HAP-1 (cell line): ENCODE data around the gene TMED6.
A peak's percentile ranks its signal among the peaks of the same experiment; 100 is the strongest.

Experiments used
- DNase-seq, 2 experiments: peaks; one replicate each; pipeline ENCODE4 v3.0.0-alpha.2; 2016 to 2020; ENCODE audit warnings: low spot score in 2 of 2
- H3K27me3 ChIP-seq: fragments of 250-450 bp; sonication (Bioruptor Pico); 2 replicates; pipeline ENCODE4 v1.5.1; 2020; ENCODE audit warnings: low read depth, mild to moderate bottlenecking, moderate library complexity
- H3K36me3 ChIP-seq: fragments of 250-450 bp; sonication (Bioruptor Pico); replicated peaks from 2 replicates; pipeline ENCODE4 v1.5.1; 2020; ENCODE audit warnings: mild to moderate bottlenecking
- H3K4me1 ChIP-seq: fragments of 250-450 bp; sonication (Bioruptor Pico); 2 replicates; pipeline ENCODE4 v1.5.1; 2020; ENCODE audit warnings: mild to moderate bottlenecking
- H3K4me3 ChIP-seq: fragments of 250-450 bp; sonication (Bioruptor Pico); 2 replicates; pipeline ENCODE4 v1.5.1; 2020; ENCODE audit warnings: mild to moderate bottlenecking, moderate library complexity
- H3K9me3 ChIP-seq: fragments of 250-450 bp; sonication (Bioruptor Pico); 2 replicates; pipeline ENCODE4 v1.5.1; 2020; ENCODE audit warnings: mild to moderate bottlenecking, moderate library complexity
- in situ Hi-C: fragments of 300-500 bp; cut with MboI; formaldehyde crosslinking; loops from 3 replicates; pipeline ENCODE4 v1.14.3; 2020; ENCODE audit warnings: low sequenced_read_pairs, inconsistent platforms, mixed read lengths

Gene TMED6

DNA sequence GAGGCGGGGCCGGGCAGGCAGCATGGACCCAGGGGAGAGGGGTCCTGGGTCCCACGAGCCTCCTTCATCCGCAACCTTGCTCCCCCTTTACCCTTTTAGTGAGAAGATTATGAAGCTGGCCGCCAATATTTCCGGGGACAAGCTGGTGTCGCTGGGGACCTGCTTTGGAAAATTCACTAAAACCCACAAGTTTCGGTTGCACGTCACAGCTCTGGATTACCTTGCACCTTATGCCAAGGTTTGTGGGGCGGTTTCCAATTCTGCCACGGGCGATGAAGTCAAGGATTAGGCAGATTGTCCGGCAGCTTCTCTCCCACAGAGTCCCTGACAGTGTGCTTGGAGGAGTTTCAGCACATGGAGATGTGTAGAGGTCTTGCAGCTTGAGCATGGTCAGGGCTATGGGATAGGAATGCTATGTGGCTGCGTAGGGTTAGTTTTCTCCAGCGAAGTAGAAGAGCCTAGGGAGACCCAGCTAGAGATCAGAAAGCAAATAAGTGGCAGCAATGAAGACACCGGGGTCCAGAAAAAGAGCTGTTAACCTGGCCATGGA, 11.4 kb downstream of the TMED6 start:
- peak overlapping the region; percentile 85 for H3K4me3 ChIP-seq
- DNase-seq = no peak
- H3K36me3 ChIP-seq = peaks cover 56% of the 10 kb centered on the region
- peaks cover 13% of the 10 kb centered on the region for H3K4me1 ChIP-seq
- no peaks in the 10 kb centered on the region for H3K27me3 ChIP-seq
- no peaks in the 10 kb centered on the region for H3K9me3 ChIP-seq
- in situ Hi-C loops = no loop called here

DNA sequence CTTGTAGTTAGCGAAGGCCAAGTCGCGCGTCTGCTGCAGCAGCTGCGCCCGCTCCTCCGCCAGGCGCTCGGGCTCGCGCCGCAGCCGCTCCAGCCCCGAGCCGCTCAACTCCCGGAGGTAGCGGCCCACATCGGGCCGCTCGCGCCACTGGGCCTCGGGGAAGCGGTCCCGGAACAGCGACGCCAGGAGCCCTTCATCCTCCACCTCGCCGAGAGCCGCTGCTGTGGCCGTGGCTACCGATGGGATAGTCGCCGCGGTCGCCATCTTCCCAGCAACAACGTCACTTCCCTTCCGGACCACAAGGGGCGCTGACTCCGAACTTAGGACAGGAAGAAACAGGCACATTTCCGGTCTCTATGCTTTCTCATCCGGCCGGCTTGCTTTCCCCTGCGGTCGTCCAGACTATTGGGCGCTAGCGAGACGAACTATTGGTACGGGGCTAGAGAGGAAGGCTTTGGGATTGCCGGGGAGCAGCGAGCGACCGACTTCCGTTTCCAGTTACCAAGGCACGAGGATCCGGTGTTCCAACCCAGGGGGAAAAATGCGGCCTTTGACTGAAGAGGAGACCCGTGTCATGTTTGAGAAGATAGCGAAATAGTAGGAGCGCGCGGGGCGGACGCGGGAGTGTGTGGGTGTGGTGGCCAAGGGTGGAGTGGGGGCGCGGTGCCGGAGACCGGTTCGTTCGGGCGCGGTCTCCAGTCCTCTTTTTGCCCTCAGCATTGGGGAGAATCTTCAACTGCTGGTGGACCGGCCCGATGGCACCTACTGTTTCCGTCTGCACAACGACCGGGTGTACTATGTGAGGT, 12.1 kb downstream of the TMED6 start, which contains the start of the genes COG8 and NIP7:
TSS of gene COG8 (minus strand) at position 276 of the 806 bp plus-strand sequence. CDS start at position 264, 12 bp downstream.
TSS of gene NIP7 (plus strand) at position 484 of the 806 bp plus-strand sequence. CDS start at position 542, 58 bp downstream.
- H3K4me1 ChIP-seq = peaks cover 13% of the 10 kb centered on the region
- peaks cover 63% of the 10 kb centered on the region for H3K36me3 ChIP-seq
- DNase-seq = peak; percentile 97 to 98
- H3K9me3 ChIP-seq = no peaks in the 10 kb centered on the region
- in situ Hi-C loops = no loop called here
- H3K4me3 ChIP-seq = peak within 1 kb of the TSS; percentile 85
- no peaks in the 10 kb centered on the region for H3K27me3 ChIP-seq

DNA sequence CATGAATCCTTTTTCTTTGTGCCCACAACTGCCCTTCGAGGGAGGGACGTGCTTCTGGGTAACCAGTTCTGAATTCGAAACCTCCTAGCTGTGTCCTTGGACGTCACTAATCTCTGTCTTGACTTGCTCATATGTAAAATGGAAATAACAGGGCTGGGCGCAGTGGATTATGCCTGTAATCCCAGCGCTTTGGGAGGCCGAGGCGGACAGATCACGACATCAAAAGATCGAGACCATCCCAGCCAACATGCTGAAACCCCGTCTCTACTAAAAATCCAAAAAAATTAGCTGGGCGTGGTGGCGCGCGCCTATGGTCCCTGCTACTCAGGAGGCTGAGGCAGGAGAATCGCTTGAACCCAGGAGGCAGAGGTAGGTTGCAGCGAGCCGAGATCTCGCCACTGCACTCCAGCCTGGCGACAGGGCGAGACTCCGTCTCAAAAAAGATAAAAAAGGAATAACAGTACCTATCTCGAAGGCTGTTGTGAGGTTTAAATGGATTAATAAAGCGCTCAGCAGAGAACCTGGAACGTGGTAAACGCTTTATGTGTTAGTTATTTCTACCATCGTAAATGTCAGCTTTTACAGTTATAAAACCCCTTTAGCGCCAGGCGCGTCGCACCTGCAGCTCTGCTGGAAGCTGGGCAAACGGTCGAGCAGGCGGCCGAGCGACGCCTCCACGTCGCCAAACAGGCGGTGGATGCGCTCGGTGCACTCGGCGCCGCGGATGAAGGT, 12.9 kb downstream of the TMED6 start:
- Histone ChIP-seq H3K4me1 (peaks cover 13% of the 10 kb centered on the region), H3K9me3 (no peaks in the 10 kb centered on the region), H3K36me3 (peaks cover 67% of the 10 kb centered on the region), H3K27me3 (no peaks in the 10 kb centered on the region), H3K4me3 (peak overlapping the region; percentile 85)
- in situ Hi-C loops = no loop called here
- no peak for DNase-seq

GRCh38 chr16:69334696-69335095, 16.9 kb downstream of the TMED6 start:
- in situ Hi-C loops = no loop called here

DNA sequence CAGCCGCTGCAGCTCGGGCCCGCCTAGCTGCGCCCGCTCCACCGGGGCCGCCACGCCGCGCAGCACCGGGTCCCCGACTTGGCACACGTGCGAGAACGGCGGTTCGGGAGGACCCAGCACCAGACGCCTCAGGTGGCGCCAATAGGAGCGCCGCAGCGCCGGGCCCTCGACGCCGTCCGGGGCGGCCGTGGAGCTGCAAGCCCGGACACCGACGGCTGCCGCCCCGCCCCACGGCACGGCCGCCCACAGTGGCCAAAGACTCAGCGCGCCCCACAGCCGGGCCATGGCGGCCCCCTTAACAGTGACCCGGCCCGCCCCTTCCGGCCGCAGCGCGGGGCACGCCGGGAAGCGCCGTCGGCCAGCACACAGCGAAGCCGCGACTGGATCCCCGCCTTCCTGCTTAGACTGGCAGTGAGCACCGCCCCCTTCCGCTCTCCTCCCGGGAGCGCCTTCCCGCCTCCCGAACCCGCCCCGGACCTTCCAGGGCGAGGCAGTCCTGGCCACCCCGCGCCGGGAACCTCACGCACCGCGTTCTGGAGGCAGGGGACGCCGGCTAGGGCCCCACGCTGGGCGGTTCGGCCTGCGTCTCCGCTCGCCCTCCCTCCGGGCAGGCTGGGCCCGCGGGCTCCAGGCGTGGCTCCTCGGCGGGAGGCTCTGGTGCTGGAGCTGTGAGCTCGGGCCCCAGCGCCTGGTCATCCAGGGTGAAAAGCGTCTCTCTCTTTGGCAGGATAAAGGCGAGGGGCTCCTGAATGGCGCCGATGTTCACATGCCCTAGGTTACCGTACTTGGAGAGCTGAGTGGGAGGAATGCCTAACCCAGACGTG, 21.1 kb downstream of the TMED6 start, which contains the start of gene PDF:
TSS of gene PDF (minus strand) at position 303 of the 824 bp plus-strand sequence. CDS start at position 285, 18 bp downstream.
- Histone ChIP-seq H3K4me1 (peaks cover 20% of the 10 kb centered on the region), H3K36me3 (peaks cover 78% of the 10 kb centered on the region), H3K4me3 (peak within 1 kb of the TSS; percentile 79), H3K27me3 (no peaks in the 10 kb centered on the region), H3K9me3 (no peaks in the 10 kb centered on the region)
- in situ Hi-C loops = no loop called here
- DNase-seq = peak; percentile 94 to 97

More at GRCh38 chr16:69334696-69335095, 16.9 kb downstream of the TMED6 start:
- peaks cover 57% of the 10 kb centered on the region for H3K36me3 ChIP-seq
- H3K9me3 ChIP-seq = no peaks in the 10 kb centered on the region
- peaks cover 14% of the 10 kb centered on the region for H3K4me1 ChIP-seq
- no peak for DNase-seq
- H3K4me3 ChIP-seq = no peak overlapping the region
- no peaks in the 10 kb centered on the region for H3K27me3 ChIP-seq

GRCh38 chr16:69329369-69330285, 22.0 kb downstream of the TMED6 start:
- peaks cover 20% of the 10 kb centered on the region for H3K4me1 ChIP-seq
- H3K36me3 ChIP-seq = peaks cover 77% of the 10 kb centered on the region

DNA sequence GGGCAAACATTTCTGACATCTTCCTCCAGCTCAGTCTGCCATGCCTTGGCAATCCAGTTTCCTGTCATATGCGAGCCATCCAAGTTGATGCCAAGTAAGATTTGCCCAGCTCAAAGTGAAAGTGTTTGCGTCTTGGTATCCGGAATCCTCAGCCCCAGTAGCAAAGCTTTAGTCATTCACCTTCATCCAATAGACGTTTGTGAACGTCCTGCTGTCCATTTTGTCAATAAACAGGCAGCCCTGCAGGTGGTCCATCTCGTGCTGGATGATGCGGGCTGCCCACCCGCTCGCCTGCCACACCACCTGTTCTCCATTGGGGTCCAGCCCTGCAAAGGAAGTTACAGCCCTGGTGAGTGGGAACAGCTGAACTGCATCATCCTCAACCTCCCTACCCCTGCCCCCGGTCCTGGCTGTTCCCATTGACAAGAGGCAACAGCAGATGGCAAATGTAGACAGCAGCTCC, 22.7 kb downstream of the TMED6 start:
- H3K4me1 ChIP-seq = peaks cover 20% of the 10 kb centered on the region
- DNase-seq = no peak
- no peaks in the 10 kb centered on the region for H3K27me3 ChIP-seq
- peaks cover 77% of the 10 kb centered on the region for H3K36me3 ChIP-seq
- in situ Hi-C loops = no loop called here
- peak overlapping the region; percentile 79 for H3K4me3 ChIP-seq
- H3K9me3 ChIP-seq = no peaks in the 10 kb centered on the region

More at GRCh38 chr16:69329369-69330285, 22.0 kb downstream of the TMED6 start:
- Histone ChIP-seq H3K27me3 (no peaks in the 10 kb centered on the region), H3K4me3 (peak overlapping the region; percentile 79), H3K9me3 (no peaks in the 10 kb centered on the region)
- in situ Hi-C loops = no loop called here
- DNase-seq = peak in 1 of 2 experiments; percentile 46

- no peaks in the 10 kb centered on the region for H3K9me3 ChIP-seq
- peak overlapping the region; percentile 79 for H3K4me3 ChIP-seq
- H3K27me3 ChIP-seq = no peaks in the 10 kb centered on the region
- peaks cover 20% of the 10 kb centered on the region for H3K4me1 ChIP-seq
- in situ Hi-C loops = no loop called here
- peaks cover 79% of the 10 kb centered on the region for H3K36me3 ChIP-seq
- DNase-seq = no peak
These were observed 23.8 kb downstream of the TMED6 start for GRCh38 chr16:69327585-69328310.

DNA sequence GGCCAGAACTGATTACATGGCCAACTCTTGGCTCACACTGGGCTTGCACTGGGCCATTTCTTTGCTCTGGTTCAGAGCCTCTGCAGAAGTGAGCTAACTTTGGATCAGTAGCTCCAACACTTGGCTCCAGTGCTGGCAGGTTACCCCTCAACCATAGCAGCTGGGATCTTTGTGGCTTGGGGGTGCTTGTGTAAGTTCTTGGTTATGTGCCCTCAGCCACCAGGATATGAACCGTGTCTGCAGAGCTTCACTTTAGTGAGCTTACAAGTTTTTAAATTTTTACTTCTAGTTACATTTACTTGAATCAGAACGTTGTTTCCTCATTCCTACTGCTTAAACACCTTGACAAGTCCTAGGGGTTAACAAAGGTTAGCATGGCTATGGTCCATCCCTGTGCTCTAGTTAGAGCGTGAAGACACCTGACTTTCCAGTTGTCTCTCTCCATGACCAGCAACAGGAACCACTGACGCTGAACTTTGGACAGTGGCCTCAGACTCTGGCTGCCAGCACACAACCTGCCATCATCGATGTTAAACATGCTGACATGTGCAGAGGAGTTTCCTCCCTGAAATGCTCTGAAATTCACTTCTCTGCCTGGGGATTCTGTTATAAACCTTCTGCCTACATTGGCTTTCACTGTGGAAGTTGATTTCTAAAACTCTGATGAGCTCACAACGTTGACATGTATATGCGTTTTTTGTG, 25.3 kb downstream of the TMED6 start:
- Histone ChIP-seq H3K36me3 (peaks cover 79% of the 10 kb centered on the region), H3K4me1 (peaks cover 20% of the 10 kb centered on the region), H3K4me3 (no peak overlapping the region), H3K27me3 (no peaks in the 10 kb centered on the region), H3K9me3 (no peaks in the 10 kb centered on the region)
- no peak for DNase-seq
- in situ Hi-C loops = no loop called here

GRCh38 chr16:69325784-69326171, 25.8 kb downstream of the TMED6 start:
- H3K4me3 ChIP-seq = no peak overlapping the region
- peaks cover 16% of the 10 kb centered on the region for H3K4me1 ChIP-seq
- H3K36me3 ChIP-seq = peaks cover 80% of the 10 kb centered on the region
- no peak for DNase-seq
- no peaks in the 10 kb centered on the region for H3K9me3 ChIP-seq
- in situ Hi-C loops = no loop called here
- no peaks in the 10 kb centered on the region for H3K27me3 ChIP-seq

DNA sequence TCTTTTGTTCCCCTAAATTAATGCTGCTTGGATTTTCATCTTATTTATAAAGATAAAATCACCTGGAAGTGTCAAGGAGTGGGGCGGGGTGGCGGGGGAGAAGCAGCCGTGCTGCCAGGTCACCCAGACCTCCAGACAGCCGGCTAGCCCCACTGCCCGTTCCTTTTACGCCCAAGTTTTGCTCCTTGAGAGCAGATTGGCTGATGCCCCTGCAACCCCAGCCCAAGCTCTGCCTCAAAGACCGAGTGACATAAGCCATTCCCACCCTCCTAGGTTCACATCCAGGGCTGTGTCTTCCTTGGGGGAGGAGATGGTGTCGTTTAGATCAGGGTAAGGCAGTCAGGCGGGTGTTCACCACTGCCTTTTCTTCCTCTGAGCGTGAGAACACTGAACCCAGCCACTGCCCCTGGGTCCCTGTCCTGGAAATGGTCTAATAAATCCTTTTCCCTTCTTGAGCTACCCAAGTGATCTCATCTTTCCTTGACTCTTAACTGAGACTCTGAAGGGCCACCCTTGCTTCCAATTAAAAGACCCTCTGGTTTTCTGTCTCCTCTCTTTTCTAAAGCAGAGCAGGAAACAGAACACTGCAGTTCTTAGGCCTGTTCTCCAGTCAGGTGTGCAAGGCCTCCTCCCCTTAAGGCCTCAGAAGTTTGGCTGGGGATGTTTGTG, 26.9 kb downstream of the TMED6 start:
- H3K9me3 ChIP-seq = no peaks in the 10 kb centered on the region
- no peak for DNase-seq
- in situ Hi-C loops = no loop called here
- H3K4me1 ChIP-seq = peaks cover 15% of the 10 kb centered on the region
- H3K27me3 ChIP-seq = no peaks in the 10 kb centered on the region
- H3K36me3 ChIP-seq = peaks cover 88% of the 10 kb centered on the region
- H3K4me3 ChIP-seq = no peak overlapping the region
